Measurements from ENCODE around the gene TM4SF5.

Gene TM4SF5

DNA sequence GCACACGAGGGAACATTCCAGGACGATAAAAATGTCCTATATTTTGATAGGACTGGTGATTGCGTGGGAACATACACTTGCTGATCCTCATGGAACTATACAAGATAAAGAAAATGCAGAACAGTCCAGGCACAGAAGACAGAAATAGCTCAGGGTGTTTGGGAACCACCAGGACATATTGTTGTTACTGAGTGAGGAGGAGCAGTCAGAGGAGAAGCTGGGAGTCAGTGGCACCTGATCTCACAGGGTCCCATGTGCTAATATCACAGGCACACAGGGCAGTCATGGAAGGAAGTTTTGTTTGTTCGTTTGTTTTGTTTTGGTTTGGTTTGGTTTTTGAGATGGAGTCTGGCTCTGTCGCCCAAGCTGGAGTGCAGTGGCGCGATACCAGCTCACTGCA is 41.0 kb downstream of the TM4SF5 start:
- TF ChIP-seq, protein P1, sequence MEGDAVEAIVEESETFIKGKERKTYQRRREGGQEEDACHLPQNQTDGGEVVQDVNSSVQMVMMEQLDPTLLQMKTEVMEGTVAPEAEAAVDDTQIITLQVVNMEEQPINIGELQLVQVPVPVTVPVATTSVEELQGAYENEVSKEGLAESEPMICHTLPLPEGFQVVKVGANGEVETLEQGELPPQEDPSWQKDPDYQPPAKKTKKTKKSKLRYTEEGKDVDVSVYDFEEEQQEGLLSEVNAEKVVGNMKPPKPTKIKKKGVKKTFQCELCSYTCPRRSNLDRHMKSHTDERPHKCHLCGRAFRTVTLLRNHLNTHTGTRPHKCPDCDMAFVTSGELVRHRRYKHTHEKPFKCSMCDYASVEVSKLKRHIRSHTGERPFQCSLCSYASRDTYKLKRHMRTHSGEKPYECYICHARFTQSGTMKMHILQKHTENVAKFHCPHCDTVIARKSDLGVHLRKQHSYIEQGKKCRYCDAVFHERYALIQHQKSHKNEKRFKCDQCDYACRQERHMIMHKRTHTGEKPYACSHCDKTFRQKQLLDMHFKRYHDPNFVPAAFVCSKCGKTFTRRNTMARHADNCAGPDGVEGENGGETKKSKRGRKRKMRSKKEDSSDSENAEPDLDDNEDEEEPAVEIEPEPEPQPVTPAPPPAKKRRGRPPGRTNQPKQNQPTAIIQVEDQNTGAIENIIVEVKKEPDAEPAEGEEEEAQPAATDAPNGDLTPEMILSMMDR (IDR thresholded peaks at IDR 0.05): no peak
- Histone ChIP-seq H3K4me2 (ENCODE audit: low read length) (no peak overlapping the region), H3K36me3 (ENCODE audit: control insufficient read depth, insufficient read depth, low read length) (no peaks in the 10 kb centered on the region), H2AFZ (no peak overlapping the region), H3K27ac (no peak overlapping the region), H3K4me3 (ENCODE audit: low read depth, low read length) (no peak overlapping the region), H3K9me3 (ENCODE audit: control insufficient read depth, low read length) (no peaks in the 10 kb centered on the region), H3K9ac (no peak overlapping the region), H3K79me2 (no peaks in the 10 kb centered on the region), H3K4me1 (peaks cover 7% of the 10 kb centered on the region), H3K27me3 (ENCODE audit: control insufficient read depth, insufficient read depth, low read length) (no peaks in the 10 kb centered on the region)

DNA sequence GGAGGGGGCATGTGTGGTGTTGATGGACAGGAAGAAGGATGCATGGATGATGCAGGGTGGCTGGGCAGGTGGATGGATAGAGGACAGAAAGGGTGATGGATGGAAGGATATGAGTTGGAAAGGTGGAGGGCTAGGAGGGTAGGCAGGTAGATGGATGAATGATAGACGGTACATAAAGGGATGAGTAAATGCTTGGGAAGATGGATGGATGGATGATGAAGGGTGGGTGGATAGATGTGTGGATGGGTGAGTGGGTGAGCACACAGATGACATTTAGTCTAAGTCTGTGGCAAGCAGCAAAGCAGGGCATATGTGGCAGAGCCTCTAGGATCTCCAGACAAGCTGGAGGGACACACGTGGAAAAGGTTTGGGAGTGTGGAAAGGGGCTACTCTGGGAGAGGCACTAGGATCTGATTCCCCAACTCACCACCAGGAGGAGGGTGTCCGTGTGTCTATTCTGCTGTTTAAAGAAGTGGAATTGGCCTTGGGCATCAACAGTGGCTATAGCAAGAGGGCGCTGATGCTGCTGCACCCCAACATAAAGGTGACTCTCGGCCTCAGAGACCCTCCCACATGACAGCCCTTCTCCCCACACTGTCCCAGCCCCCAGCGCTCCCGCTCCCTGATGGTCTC is 43.5 kb downstream of the TM4SF5 start:
- H3K27me3 ChIP-seq (ENCODE audit: control insufficient read depth, insufficient read depth, low read length): no peaks in the 10 kb centered on the region
- H3K4me2 ChIP-seq (ENCODE audit: low read length): no peak overlapping the region
- H2AFZ ChIP-seq: no peak overlapping the region
- TF ChIP-seq, protein P1 (IDR thresholded peaks at IDR 0.05): no peak
- H3K36me3 ChIP-seq (ENCODE audit: control insufficient read depth, insufficient read depth, low read length): no peaks in the 10 kb centered on the region
- no peak overlapping the region for H3K4me3 ChIP-seq (ENCODE audit: low read depth, low read length)
- no peaks in the 10 kb centered on the region for H3K79me2 ChIP-seq
- no peaks in the 10 kb centered on the region for H3K4me1 ChIP-seq
- no peak overlapping the region for H3K9ac ChIP-seq
- no peaks in the 10 kb centered on the region for H3K9me3 ChIP-seq (ENCODE audit: control insufficient read depth, low read length)
- no peak overlapping the region for H3K27ac ChIP-seq

DNA sequence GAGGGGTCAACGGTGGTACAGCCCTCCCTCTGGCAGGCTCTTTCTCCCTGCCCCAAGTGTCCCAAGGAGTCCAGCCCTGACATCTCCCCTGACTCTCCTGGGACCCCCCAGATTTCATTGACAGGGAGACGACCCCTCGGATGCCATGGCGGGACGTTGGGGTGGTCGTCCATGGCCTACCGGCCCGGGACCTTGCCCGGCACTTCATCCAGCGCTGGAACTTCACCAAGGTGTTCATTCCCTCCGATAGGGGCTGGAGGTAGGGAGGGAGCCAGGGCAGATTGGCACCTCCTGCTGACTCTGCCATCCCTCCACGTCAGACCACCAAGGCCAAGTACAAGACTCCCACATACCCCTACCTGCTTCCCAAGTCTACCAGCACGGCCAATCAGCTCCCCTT is 45.1 kb downstream of the TM4SF5 start:
- no peak overlapping the region for H3K9ac ChIP-seq

DNA sequence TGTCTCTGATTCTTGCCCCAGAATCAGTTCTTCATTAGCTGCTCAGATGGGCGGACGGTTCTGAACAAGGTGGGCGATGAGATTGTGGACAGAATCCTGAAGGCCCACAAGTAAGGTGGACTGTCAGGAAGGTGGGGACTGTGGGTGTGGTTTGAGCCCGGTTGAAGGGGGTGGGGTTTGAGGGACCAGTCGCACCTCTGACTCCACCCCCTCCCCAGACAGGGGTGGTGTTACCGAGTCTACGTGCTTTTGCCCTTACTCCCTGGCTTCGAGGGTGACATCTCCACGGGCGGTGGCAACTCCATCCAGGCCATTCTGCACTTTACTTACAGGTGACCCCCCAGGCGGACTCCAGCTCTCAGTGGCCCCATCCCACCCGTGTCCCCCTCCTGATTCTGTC is 46.6 kb downstream of the TM4SF5 start:
- H2AFZ ChIP-seq: no peak overlapping the region
- no peaks in the 10 kb centered on the region for H3K79me2 ChIP-seq
- H3K27ac ChIP-seq: no peak overlapping the region
- TF ChIP-seq, protein P1 (IDR thresholded peaks at IDR 0.05): no peak
- no peaks in the 10 kb centered on the region for H3K9me3 ChIP-seq (ENCODE audit: control insufficient read depth, low read length)
- H3K36me3 ChIP-seq (ENCODE audit: control insufficient read depth, insufficient read depth, low read length): no peaks in the 10 kb centered on the region
- no peak overlapping the region for H3K9ac ChIP-seq
- no peaks in the 10 kb centered on the region for H3K27me3 ChIP-seq (ENCODE audit: control insufficient read depth, insufficient read depth, low read length)
- no peak overlapping the region for H3K4me3 ChIP-seq (ENCODE audit: low read depth, low read length)
- H3K4me1 ChIP-seq: no peaks in the 10 kb centered on the region
- no peak overlapping the region for H3K4me2 ChIP-seq (ENCODE audit: low read length)

More for the DNA sequence above, 45.1 kb downstream of the TM4SF5 start:
- no peak overlapping the region for H3K4me3 ChIP-seq (ENCODE audit: low read depth, low read length)
- no peaks in the 10 kb centered on the region for H3K4me1 ChIP-seq
- TF ChIP-seq, protein P1 (IDR thresholded peaks at IDR 0.05): no peak
- H3K79me2 ChIP-seq: no peaks in the 10 kb centered on the region
- H2AFZ ChIP-seq: no peak overlapping the region
- no peaks in the 10 kb centered on the region for H3K27me3 ChIP-seq (ENCODE audit: control insufficient read depth, insufficient read depth, low read length)
- no peaks in the 10 kb centered on the region for H3K9me3 ChIP-seq (ENCODE audit: control insufficient read depth, low read length)
- no peak overlapping the region for H3K4me2 ChIP-seq (ENCODE audit: low read length)
- H3K27ac ChIP-seq: no peak overlapping the region
- no peaks in the 10 kb centered on the region for H3K36me3 ChIP-seq (ENCODE audit: control insufficient read depth, insufficient read depth, low read length)

DNA sequence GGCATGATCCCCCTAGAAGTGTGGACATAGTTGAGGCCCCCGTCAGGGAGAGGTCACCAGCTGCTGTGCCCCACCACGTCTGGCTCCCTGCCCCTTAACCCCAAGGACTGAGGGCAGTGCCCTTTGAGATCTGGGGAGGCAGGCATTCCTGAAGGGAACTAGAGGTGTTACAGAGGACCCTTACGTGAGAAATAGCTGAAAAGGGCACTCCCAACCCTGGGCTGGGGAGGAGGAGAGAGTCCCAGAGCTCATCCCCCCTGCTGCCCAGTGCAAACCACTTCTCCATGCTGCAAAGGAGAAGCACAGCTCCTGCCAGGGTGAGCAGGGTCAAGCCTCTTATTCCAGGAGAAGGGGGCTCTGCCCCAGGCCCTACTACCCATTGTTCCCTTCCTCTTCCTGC is 51.1 kb downstream of the TM4SF5 start:
- no peak overlapping the region for H2AFZ ChIP-seq
- no peaks in the 10 kb centered on the region for H3K27me3 ChIP-seq (ENCODE audit: control insufficient read depth, insufficient read depth, low read length)
- H3K4me1 ChIP-seq: no peaks in the 10 kb centered on the region
- no peak overlapping the region for H3K4me2 ChIP-seq (ENCODE audit: low read length)
- no peaks in the 10 kb centered on the region for H3K36me3 ChIP-seq (ENCODE audit: control insufficient read depth, insufficient read depth, low read length)
- TF ChIP-seq, protein P1 (IDR thresholded peaks at IDR 0.05): no peak
- no peaks in the 10 kb centered on the region for H3K9me3 ChIP-seq (ENCODE audit: control insufficient read depth, low read length)
- no peak overlapping the region for H3K27ac ChIP-seq
- no peaks in the 10 kb centered on the region for H3K79me2 ChIP-seq
- H3K4me3 ChIP-seq (ENCODE audit: low read depth, low read length): no peak overlapping the region
- no peak overlapping the region for H3K9ac ChIP-seq

Data from parathyroid adenoma (tissue), 2 donors.